ENCODE measurements around the gene CCNJL.
"Not testable (repeated sequence)": the region's sequence is repeated elsewhere in the genome, so short reads cannot be mapped to it uniquely, and the experiment has no call there.

The CCNJL gene, protein sequence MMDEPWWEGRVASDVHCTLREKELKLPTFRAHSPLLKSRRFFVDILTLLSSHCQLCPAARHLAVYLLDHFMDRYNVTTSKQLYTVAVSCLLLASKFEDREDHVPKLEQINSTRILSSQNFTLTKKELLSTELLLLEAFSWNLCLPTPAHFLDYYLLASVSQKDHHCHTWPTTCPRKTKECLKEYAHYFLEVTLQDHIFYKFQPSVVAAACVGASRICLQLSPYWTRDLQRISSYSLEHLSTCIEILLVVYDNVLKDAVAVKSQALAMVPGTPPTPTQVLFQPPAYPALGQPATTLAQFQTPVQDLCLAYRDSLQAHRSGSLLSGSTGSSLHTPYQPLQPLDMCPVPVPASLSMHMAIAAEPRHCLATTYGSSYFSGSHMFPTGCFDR

DNA sequence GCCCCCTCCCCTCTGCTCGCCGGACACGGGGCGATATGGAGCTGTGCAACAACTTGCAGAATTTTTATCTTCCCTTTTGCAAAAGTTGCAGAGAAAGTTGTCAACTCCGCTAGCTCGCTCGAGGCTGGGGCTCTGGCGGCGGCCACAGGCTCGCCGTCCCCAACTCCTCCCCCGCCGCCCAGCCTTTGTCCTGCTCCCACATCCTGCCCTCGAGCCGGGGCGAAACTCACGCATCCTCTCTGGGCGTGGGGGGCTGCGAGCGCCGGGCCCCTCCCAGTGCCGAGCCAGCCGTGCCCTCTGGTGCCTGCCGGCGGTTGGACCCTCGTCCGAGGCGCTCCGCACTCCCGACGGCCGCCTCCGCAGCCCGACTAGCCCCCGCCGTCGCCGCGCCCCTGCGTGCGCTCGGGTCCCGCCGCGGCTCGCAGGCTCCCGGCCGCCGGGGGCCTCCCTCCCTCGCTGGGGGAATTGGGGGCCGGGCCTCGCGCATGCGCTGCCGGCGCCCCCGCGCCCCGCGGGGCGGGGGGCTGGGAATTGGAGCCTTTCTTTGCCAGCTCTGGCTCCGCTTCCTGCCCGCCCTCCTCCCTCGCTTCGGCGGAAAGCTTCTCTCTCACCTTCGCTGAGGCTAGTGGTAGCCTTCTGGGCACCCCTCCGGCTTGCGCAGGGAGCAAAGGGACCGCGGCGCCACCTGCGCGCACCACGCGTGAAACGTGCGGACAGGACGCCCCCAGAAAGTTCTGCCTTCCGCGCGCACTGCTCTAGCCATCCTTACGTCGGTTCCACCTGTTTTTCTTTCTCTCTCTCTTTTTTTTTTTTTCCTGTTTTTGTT, at the start of gene CCNJL:
Gene CCNJL (minus strand): TSS at position 431 of the 826 bp plus-strand sequence. CDS start 641 bp downstream, outside the sequence.
- peak; percentile 62 for DNase-seq

DNA sequence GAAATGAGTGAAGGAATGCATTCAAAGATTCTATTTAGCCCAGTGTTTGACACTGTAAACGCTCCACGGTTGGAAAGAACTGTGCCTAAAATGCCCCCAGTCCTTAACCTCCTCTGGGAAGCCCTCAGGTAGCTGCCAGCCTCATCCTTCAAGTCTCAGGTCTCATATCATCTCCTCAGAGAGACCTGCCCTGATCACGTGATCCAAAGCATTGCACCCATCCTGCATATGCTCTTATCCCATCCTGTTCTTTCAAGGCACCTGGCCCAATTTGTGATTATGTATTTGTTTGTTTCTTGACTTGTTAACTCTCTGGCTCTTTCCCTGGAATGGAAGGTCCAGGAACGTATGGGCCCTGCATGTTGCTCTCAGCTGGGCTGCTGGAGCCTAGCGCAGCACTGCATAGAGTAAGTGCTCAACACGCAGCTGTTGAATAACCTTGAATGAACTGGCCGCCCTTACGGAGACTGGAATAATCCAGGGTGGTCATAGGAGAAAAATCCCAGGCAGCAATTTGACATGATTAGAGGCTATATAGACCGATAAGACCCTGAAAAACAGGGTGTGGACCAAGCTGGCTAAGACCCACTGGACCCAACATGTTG, 49.4 kb upstream of the CCNJL start:
- DNase-seq, result no peak

- no peak for DNase-seq
Measured at GRCh38 chr5:160360310-160360709, 47.9 kb upstream of the CCNJL start.

- DNase-seq, result no peak
Measured at GRCh38 chr5:160359816-160360215, 47.5 kb upstream of the CCNJL start.

- no peak for DNase-seq
Measured at GRCh38 chr5:160359242-160359641, 46.9 kb upstream of the CCNJL start.

GRCh38 chr5:160357861-160358411, 45.6 kb upstream of the CCNJL start:
- no peak for DNase-seq

DNA sequence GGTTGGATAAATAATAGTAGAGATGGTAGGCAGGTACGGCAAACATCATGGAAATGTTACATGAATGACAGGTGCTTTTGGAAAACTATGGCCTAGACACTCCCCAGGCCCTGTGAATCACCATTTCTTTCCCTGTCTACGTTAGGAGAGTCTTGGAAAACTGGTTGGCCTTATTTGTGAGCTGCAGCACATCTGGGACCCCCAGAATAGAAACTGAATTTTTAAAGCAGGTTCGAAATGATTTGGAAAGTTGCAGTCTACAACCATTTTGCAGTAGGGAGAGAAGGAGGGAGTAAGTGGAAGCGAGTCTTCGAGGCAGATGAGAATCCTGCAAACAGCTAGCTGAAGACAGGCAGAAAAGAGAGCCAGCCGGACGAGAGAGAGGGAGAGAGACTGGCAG, 45.0 kb upstream of the CCNJL start:
- no peak for DNase-seq

GRCh38 chr5:160356550-160357347, 44.4 kb upstream of the CCNJL start:
- no peak for DNase-seq

- DNase-seq, result no peak
Measured at GRCh38 chr5:160354666-160355065, 42.3 kb upstream of the CCNJL start.

DNA sequence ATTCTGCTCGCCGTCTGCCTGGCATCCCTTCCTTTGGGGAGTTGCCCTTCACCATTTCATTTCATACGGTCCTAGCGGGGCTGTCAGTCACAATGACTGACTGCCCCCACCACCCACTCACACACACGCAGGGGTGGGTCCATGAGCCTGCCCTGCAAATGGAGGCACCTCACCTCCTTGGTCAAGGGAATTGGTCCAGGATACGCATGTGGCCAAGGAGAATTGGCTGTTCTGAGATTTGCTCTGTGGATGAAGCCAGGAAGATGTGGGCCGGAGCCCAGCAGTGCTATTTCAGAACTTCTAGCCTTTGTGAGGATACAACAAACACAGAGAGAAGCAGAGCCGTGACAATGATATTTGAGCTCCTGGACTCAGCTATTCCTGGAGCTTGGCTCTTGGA, 41.0 kb upstream of the CCNJL start:
- DNase-seq, result no peak

- no peak for DNase-seq
Measured at GRCh38 chr5:160352308-160352707, 39.9 kb upstream of the CCNJL start.

DNA sequence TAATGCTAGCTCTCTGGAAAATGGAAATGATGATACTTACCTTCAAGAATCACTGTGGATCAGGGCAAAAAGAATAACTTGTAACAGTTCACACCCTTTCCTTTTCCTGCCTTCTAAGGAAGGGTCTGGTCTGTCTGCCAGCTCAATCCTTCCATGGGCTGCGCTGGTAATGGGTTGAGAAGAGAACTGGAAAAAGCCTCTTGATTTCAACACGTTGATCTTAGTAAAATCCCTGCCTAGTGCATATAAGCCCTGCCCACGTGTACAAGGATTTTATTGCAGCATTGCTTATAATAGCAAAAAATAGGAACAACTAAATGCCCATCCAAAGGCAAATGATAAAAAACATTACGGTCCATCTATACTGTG, 37.6 kb upstream of the CCNJL start:
- DNase-seq, result no peak

GRCh38 chr5:160349249-160349934, 37.0 kb upstream of the CCNJL start:
- DNase-seq, result no peak

- no peak for DNase-seq
Measured at GRCh38 chr5:160348080-160348479, 35.7 kb upstream of the CCNJL start.

DNA sequence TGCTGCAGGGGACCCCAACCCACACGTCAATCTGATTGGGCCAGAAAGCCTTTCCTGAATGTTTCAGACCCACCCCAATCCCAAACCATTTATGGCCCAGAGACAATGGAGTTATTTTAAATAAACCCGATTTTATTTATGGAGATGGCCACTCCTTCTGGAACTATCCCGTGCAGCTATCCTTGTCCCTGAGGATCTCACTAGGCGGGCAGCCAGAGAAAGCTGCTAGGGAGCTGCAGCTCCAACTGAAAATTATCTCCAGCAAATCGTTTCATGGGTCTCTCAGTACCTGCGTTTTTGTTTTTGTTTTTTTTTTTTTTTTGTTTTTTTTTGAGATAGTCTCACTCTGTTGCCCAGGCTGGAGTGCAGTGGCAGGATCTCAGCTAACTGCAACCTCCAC, 35.1 kb upstream of the CCNJL start:
- DNase-seq, result no peak

DNA sequence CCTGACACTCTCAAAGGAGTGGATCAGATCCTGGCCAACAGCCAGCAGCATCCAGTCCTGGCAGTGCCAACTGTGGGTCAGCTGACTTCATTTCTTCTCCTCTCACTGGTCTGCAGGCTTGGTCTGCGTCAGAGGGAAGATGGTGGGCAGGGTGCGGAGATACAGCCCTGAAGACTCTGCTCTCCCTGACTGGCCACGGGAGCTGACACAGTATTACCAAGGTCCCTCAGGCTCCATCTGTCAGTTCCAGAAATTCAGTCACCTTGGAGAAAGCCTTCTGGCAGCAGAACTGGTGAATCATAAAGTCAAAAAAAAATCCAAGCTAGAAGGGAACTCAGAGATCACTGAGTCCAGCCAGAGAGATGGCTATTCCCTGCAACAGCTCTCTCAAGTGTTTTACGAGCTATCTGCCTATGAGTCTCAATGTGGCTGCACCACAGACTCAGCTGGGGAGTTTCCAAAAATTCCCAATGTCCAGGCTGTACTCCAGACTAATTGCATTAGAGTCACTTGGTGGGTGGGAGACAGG, 30.1 kb upstream of the CCNJL start:
- DNase-seq, result peak; percentile 62

DNA sequence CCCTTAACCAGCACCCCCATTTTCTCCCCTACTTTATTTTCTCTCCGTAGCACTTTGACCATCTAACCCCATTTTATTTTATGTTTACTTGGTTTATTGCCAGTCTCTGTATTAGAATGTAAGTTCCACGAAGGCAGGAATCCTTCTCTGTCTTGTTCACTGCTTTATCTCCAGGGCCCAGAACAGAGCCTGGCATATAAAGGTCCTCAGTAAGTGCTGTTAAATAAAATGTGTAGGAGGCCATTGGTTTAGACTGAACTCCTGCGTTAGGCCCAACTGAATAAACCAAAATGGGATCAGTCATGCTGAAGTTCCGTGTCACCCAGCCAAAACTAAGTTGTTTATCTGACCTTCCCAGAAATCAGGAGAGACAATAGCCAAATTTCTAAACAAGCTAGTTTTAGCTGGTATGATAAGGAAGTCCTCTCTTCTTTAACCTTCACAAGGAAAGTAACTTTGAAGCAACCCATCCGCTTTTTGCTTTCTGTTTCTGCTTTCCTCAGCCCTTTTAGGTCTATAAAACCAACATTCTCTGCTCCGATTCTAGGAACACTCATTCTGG, 29.0 kb upstream of the CCNJL start:
- no peak for DNase-seq

DNA sequence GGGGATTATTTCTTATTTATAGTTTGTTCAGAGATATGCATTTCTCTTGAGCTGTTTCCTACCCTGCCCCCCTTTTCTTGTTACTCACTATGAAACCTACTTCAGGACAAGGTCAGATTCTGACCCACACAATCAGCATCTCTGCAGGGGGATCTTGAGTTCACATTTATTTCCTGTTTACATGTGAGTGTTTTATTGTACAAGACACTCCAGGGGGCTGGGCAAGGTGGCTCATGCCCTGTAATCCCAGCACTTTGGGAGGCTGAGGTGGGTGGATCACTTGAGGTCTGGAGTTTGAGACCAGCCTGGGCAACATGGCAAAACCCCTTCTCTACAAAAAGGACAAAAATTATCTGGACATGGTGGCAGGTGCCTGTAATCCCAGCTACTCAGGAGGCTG, 28.1 kb upstream of the CCNJL start:
- not testable (repeated sequence) for DNase-seq

DNA sequence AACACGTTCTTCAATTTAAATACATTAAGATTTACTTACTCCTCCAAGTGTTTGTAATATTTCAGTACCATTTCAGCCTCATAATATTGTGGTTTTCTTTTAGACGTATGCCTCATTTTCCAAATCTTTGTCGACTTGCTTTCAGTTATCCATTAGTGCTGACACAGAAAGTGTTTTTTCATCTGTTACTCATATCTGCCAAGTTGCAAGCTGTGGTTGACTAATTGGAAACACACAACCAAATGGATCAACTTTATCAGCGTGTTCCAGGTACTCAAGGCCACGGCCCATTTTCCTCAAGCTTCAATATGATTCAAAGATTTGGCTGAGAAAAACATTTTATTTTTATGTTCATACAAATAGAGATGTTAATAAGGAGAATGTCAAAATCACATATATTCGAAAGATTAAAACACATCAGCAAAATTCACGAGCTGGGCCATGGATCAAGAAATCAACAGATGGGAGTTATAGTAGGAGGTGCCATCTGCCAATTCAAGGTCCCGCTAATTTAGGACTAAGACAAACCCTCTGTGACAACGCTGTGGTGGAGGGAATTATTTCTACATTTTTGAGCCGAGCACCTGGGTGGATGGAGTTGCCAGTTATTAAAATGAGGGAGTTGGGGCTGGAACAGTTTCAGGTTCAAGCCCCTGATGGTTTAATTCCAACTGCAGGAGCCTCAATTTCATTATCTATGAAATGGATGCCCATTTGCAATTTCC, 27.2 kb upstream of the CCNJL start:
- peak; percentile 25 for DNase-seq

DNA sequence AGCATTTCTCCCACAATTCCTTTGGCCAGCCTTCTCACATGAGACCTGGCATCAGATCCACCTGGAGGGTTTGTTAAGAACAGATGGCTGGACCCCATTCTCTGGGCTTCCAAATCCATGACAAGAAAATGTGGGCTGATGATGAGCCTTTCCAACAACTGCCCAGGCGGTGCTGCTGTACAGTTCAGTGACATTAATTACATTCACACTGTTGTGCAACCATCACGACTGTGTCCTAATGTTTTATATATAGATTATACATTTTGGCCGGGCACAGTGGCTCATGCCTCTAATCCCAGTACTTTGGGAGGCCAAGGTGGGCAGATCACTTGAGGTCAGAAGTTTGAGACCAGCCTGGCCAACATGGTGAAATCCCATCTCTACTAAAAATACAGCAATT, 22.4 kb upstream of the CCNJL start:
- DNase-seq, result not testable (repeated sequence)

DNA sequence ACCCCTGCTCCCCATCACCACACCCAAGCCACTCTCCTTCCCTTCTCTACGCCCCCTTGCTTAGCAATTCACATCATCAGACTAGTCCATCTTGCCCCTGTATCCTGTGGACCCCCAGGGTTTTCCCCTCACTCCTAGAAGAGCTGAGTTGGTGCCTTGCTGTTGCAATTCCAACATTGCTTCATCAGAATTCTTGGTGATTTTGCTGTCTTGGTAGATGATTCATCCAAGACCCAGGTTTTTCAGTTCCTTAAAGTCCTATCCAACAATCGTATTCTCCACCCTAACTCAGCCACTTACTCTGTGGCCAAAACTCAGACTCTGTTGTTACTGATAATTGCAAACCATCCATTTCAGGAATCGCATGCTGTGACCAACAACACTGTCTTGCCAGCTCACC, 21.4 kb upstream of the CCNJL start:
- DNase-seq, result peak; percentile 38

Measured in fibroblast of upper back skin (primary cell).